Stimulated activated CD8-positive, alpha-beta memory T cell treated with anti-CD3 and anti-CD28 coated beads, Interleukin-15, amount 100 ng/mL, for 4 hours (primary cell): ENCODE data around the gene PROP1.
"Not testable (repeated sequence)": the region's sequence is repeated elsewhere in the genome, so short reads cannot be mapped to it uniquely, and the experiment has no call there.

Experiments
- DNase-seq, 2 donors: peaks; one replicate each; pipeline ENCODE4 v3.0.0-alpha.2; 2020; ENCODE audit warnings: low read depth in 2 of 2

PROP1 gene

DNA sequence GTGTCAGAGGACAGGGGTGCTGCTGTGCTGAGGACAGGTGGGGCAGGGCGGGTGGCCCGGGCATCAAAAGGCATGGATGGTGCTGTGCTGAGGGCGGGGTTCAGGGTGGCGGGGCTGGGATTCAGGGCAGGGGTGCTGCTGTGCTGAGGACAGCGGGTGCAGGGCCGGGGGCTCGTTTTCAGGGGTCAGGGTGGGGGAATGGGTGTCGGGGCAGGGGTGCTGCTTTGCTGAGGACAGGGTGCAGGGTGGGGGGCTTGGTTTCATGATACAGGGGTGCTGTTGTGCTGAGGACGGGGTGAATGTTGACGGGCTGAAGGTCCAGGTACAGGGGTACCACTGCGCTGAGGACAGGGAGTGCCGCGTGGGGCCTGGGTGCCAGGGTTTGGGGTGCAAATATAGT lies 50.9 kb downstream of the PROP1 start:
- not testable (repeated sequence) for DNase-seq

DNA sequence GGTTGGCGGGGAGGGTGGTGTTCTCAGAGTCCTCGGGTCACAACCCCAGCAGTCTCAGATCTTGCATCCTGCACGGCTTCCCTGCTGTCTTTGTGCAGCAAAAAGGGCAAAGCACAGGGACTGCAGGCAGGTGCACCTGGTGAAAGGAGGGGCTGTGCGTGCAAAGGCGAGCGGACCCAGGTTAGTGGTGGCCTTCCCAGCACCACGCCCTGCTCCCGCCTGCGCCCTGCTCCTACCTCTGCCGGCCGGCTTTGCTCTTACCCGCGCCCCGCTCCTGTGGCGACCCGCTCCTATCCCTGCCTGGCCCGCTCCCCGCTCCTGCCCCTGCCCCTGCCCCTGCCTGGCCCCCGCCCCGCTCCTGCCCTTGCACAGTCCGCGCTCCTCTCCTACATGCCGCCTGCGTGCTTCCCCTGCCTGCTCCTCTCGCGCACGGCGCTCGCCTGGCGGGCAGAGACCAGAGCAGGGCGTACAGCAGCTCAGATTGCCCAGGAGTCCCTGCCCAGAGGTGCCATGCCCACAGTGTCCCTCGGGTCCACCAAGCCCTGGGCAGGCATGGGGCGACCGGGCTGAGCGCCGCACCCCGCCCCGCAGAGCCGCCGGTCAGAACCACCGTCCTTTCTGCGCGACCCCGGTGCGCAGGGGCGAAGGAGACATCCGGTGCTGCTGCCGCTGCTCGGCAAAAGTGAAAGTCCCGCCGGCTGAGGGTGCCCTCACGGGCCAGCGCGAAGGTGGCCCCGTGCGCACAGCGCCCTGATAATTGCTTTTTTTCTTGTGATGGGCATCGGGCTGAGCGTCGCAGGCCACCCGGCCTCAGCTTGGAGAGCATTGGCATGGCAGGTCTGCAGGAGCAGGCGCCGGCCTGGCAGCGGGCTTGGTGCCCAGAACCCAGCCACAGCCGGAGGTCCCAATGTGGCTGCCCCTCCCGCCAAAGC lies 52.0 kb downstream of the PROP1 start:
- not testable (repeated sequence) for DNase-seq

DNA sequence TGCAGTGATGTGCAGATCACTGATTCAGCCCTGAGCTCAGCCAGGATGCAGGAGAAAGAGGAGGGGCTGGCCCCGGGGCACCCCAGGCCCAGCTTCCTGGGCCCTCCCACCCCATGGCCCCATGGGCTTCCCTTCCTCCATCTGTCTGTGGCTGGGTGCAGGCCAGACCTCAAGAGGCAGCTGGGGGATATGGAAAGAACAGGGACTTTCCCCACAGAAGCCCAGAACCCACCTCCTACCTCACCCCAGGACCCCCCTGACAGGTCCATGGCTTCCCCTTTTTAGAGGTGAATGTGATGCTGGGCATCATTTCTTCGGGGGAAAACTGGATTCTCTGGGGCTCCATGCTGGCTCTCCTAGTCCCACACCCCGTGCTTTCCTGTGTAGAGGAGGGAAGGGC lies 53.1 kb downstream of the PROP1 start:
- not testable (repeated sequence) for DNase-seq
